ENCODE data around the gene WDR81. TPM values are rescaled to one million over a fixed set of nuclear protein-coding genes. Genes with fewer than 3 reads are reported as not detected.
"Not testable (repeated sequence)": the region's sequence is repeated elsewhere in the genome, so short reads cannot be mapped to it uniquely, and the experiment has no call there.

WDR81 gene
- total RNA-seq, 4 donors from 2014 or later, result 37.1 to 83.3 (median 59.2) TPM

GRCh38 chr17:1718362-1719165 lies 5.9 kb upstream of the WDR81 start:
- no peak for TF ChIP-seq POLR2A (IDR thresholded peaks at IDR 0.05)
- TF ChIP-seq CTCF (IDR thresholded peaks at IDR 0.05), result no peak
- H3K4me1 ChIP-seq, result peaks cover 0 to 29% (median 16%) of the 10 kb centered on the region in 4 donors

GRCh38 chr17:1720856-1721386 lies 3.6 kb upstream of the WDR81 start:
- no peak for TF ChIP-seq POLR2A (IDR thresholded peaks at IDR 0.05)
- TF ChIP-seq CTCF (IDR thresholded peaks at IDR 0.05), result peak; percentile 94 to 99 (median 97)
- Histone ChIP-seq H3K36me3 (peaks cover 0 to 4% (median 0%) of the 10 kb centered on the region in 3 donors), H3K4me1 (peaks cover 4 to 38% (median 29%) of the 10 kb centered on the region in 4 donors), H3K27me3 (no peaks in the 10 kb centered on the region), H3K9me3 (no peaks in the 10 kb centered on the region), H3K27ac (peak overlapping the region in 1 of 4 donors; percentile 95), H3K4me3 (no peak overlapping the region)
- DNase-seq, result peak; percentile 73 to 91 (median 75)

More at GRCh38 chr17:1718362-1719165, 5.9 kb upstream of the WDR81 start:
- Histone ChIP-seq H3K4me3 (no peak overlapping the region), H3K9me3 (no peaks in the 10 kb centered on the region), H3K27ac (peak overlapping the region; percentile 95 to 100 (median 99)), H3K27me3 (no peaks in the 10 kb centered on the region), H3K36me3 (peaks cover 0 to 4% (median 0%) of the 10 kb centered on the region in 3 donors)
- DNase-seq, result no peak

- H3K4me3 ChIP-seq, H3K9me3 ChIP-seq, H3K27me3 ChIP-seq: not testable (repeated sequence)
- H3K36me3 ChIP-seq, result peaks cover 0 to 15% (median 0%) of the 10 kb centered on the region in 3 donors
- peak in 1 of 3 donors; percentile 64 for DNase-seq
- peak overlapping the region in 2 of 4 donors; percentile 93 to 95 for H3K27ac ChIP-seq
- peaks cover 4 to 46% (median 32%) of the 10 kb centered on the region in 4 donors for H3K4me1 ChIP-seq
Measured at GRCh38 chr17:1722022-1722421, 2.5 kb upstream of the WDR81 start.

- no peak for TF ChIP-seq POLR2A (IDR thresholded peaks at IDR 0.05)
- TF ChIP-seq CTCF (IDR thresholded peaks at IDR 0.05), result peak in 3 of 6 experiments; percentile 14 to 38 (median 31)
- Histone ChIP-seq H3K36me3 (peaks cover 0 to 36% (median 0%) of the 10 kb centered on the region in 3 donors), H3K27ac (peak overlapping the region; percentile 86 to 95 (median 90)), H3K4me1 (peaks cover 4 to 38% (median 30%) of the 10 kb centered on the region in 4 donors), H3K9me3 (no peaks in the 10 kb centered on the region), H3K27me3 (no peaks in the 10 kb centered on the region), H3K4me3 (peak overlapping the region; percentile 65 to 94 (median 88))
- no peak for DNase-seq
Measured at GRCh38 chr17:1724869-1725641, 551 bp downstream of the WDR81 start.

- Histone ChIP-seq H3K27ac (peak overlapping the region in 2 of 4 donors; percentile 86 to 95), H3K4me1 (peaks cover 4 to 39% (median 27%) of the 10 kb centered on the region in 4 donors), H3K9me3 (no peaks in the 10 kb centered on the region), H3K36me3 (peaks cover 0 to 36% (median 0%) of the 10 kb centered on the region in 3 donors), H3K4me3 (peak overlapping the region; percentile 65 to 94 (median 88)), H3K27me3 (no peaks in the 10 kb centered on the region)
- TF ChIP-seq POLR2A (IDR thresholded peaks at IDR 0.05), result no peak
- no peak for TF ChIP-seq CTCF (IDR thresholded peaks at IDR 0.05)
- DNase-seq, result no peak
Measured at GRCh38 chr17:1725642-1726511, 1.4 kb downstream of the WDR81 start.

Measured in Peyer's patch (tissue), 4 donors.